HepG2 (cell line): ENCODE results near the gene KRT71. TPM values are rescaled to one million over a fixed set of nuclear protein-coding genes. Genes with fewer than 3 reads are reported as not detected.

ENCODE experiments used
- MEF2D ChIP-seq: sonication (generic); formaldehyde crosslinking; IDR thresholded peaks from 2 replicates; pipeline ENCODE4 v1.5.1; 2020; ENCODE audit warnings: mild to moderate bottlenecking, missing genetic modification reagents
- REL ChIP-seq: sonication (generic); formaldehyde crosslinking; conservative IDR thresholded peaks from 2 replicates; pipeline ENCODE4 v1.8.0; 2022; ENCODE audit warnings: mild to moderate bottlenecking, missing genetic modification reagents, moderate library complexity
- polyA plus RNA-seq, 8 experiments: library from polyadenylated mRNA; depleted of rRNA in 3 of 8; stranded (reverse) in 7 of 8; unstranded in 1 of 8; fragments of >200 nt; fragmentation: Illumina TruSeq in 4 of 8; extraction: Trizol in 4 of 8; gene quantifications; 2 replicates each; pipeline versions ENCODE4 v1.2.1 to v1.2.3, GENCODE V29; 2011 to 2016; ENCODE audit warnings: low read depth in 4 of 8, missing spikeins in 1 of 8, mixed read lengths in 1 of 8; ENCODE audit not compliant: insufficient read depth in 1 of 8
- total RNA-seq, 5 experiments: library from RNA; depleted of rRNA; stranded (reverse); fragments of >200 nt; fragmentation: Illumina TruSeq; extraction: Trizol; gene quantifications; 2 replicates each; pipeline ENCODE4 v1.2.3, GENCODE V29; 2016; ENCODE audit warnings: low read depth in 1 of 5
- TF ChIP-seq, protein P1 (sequence below), 2 experiments: fragments of 450-650 bp in 1 of 2; sonication (generic) in 1 of 2; formaldehyde crosslinking in 1 of 2; IDR thresholded peaks; 2 replicates each; pipeline versions ENCODE4 v1.6.1 to v1.8.0; 2016 to 2022; ENCODE audit warnings: antibody characterized with exemption in 1 of 2, mild to moderate bottlenecking in 1 of 2, missing genetic modification reagents in 1 of 2

KRT71 gene
- total and polyA plus RNA-seq, 2 of the 13 experiments (the other 11 are each of a cell fraction or from before 2014, with no cell fraction given), result not detected

DNA sequence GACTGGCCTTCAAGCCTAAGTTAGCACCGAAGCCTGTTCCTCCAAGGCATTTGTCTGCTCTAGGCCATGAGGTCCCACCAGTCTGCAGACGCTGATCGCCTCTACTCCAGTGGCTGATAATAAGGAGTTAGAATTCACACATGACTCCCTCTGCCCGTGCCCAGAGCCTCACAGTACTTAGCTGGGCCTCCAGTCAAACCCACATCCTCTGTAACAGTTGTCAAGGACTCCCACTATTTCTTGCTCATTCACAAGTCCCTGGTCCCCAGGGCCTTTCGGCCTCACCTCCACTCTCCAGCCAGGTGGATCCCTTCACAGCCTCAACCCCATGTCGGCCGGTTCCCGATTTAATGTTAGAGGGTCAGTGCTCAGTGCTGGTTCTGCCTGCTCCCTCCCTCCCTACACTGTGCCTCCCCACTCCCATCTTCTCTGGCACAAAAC, 26.4 kb downstream of the KRT71 start (continued):
- TF ChIP-seq, protein P1, sequence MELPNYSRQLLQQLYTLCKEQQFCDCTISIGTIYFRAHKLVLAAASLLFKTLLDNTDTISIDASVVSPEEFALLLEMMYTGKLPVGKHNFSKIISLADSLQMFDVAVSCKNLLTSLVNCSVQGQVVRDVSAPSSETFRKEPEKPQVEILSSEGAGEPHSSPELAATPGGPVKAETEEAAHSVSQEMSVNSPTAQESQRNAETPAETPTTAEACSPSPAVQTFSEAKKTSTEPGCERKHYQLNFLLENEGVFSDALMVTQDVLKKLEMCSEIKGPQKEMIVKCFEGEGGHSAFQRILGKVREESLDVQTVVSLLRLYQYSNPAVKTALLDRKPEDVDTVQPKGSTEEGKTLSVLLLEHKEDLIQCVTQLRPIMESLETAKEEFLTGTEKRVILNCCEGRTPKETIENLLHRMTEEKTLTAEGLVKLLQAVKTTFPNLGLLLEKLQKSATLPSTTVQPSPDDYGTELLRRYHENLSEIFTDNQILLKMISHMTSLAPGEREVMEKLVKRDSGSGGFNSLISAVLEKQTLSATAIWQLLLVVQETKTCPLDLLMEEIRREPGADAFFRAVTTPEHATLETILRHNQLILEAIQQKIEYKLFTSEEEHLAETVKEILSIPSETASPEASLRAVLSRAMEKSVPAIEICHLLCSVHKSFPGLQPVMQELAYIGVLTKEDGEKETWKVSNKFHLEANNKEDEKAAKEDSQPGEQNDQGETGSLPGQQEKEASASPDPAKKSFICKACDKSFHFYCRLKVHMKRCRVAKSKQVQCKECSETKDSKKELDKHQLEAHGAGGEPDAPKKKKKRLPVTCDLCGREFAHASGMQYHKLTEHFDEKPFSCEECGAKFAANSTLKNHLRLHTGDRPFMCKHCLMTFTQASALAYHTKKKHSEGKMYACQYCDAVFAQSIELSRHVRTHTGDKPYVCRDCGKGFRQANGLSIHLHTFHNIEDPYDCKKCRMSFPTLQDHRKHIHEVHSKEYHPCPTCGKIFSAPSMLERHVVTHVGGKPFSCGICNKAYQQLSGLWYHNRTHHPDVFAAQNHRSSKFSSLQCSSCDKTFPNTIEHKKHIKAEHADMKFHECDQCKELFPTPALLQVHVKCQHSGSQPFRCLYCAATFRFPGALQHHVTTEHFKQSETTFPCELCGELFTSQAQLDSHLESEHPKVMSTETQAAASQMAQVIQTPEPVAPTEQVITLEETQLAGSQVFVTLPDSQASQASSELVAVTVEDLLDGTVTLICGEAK (IDR thresholded peaks at IDR 0.05), result no peak
- TF ChIP-seq, protein P1 (CRISPR knock-in tag; IDR thresholded peaks at IDR 0.05), result no peak
- no peak for TF ChIP-seq REL (CRISPR knock-in tag)
- no peak for TF ChIP-seq MEF2D (CRISPR knock-in tag)
